ENCODE data around the gene TRAPPC3.

The TRAPPC3 gene

GRCh38 chr1:36099681-36100341 lies 49.5 kb downstream of the TRAPPC3 start:
- H4K20me1 ChIP-seq (ENCODE audit: control insufficient read depth, insufficient read depth, low read depth, low read length), result no peaks in the 10 kb centered on the region
- TF ChIP-seq CTCF (IDR thresholded peaks at IDR 0.05; ENCODE audit: low read depth, low read length, poor library complexity, severe bottlenecking) (peak; percentile 89), EZH2phosphoT487 (IDR thresholded peaks at IDR 0.05; ENCODE audit: borderline replicate concordance, low read length) (no peak)
- peaks cover 4% of the 10 kb centered on the region for H3K4me1 ChIP-seq (ENCODE audit: control insufficient read depth, low read length)
- no peaks in the 10 kb centered on the region for H3K79me2 ChIP-seq (ENCODE audit: control insufficient read depth, low read length)
- H3K9me2 ChIP-seq (replicated peaks; ENCODE audit: control insufficient read depth, low read length), result no peaks in the 10 kb centered on the region
- no peaks in the 10 kb centered on the region for H3K27me3 ChIP-seq (ENCODE audit: control insufficient read depth, low read length)
- peaks cover 16% of the 10 kb centered on the region for H3K36me3 ChIP-seq (ENCODE audit: control insufficient read depth, low read length)
- H3K4me3 ChIP-seq (ENCODE audit: low read length), result no peak overlapping the region
- peaks cover 11% of the 10 kb centered on the region for H3F3A ChIP-seq (ENCODE audit: control insufficient read depth, insufficient read depth)
- no peak overlapping the region for H3K27ac ChIP-seq (ENCODE audit: low read depth, low read length)
- H3K4me2 ChIP-seq (ENCODE audit: low read length), result peak overlapping the region; percentile 42
- no peaks in the 10 kb centered on the region for H3K9me3 ChIP-seq (ENCODE audit: control insufficient read depth, insufficient read depth, low read length)

GRCh38 chr1:36098650-36099365 lies 50.5 kb downstream of the TRAPPC3 start:
- no peak overlapping the region for H3K4me2 ChIP-seq (ENCODE audit: low read length)
- H3K9me2 ChIP-seq (replicated peaks; ENCODE audit: control insufficient read depth, low read length), result no peaks in the 10 kb centered on the region
- H3K4me1 ChIP-seq (ENCODE audit: control insufficient read depth, low read length), result peaks cover 4% of the 10 kb centered on the region
- H3K4me3 ChIP-seq (ENCODE audit: low read length), result no peak overlapping the region
- no peaks in the 10 kb centered on the region for H4K20me1 ChIP-seq (ENCODE audit: control insufficient read depth, insufficient read depth, low read depth, low read length)
- no peak for TF ChIP-seq CTCF (IDR thresholded peaks at IDR 0.05; ENCODE audit: low read depth, low read length, poor library complexity, severe bottlenecking)
- TF ChIP-seq EZH2phosphoT487 (IDR thresholded peaks at IDR 0.05; ENCODE audit: borderline replicate concordance, low read length), result no peak
- peaks cover 26% of the 10 kb centered on the region for H3K36me3 ChIP-seq (ENCODE audit: control insufficient read depth, low read length)
- H3K9me3 ChIP-seq (ENCODE audit: control insufficient read depth, insufficient read depth, low read length), result no peaks in the 10 kb centered on the region
- H3K27ac ChIP-seq (ENCODE audit: low read depth, low read length), result no peak overlapping the region
- H3K27me3 ChIP-seq (ENCODE audit: control insufficient read depth, low read length), result no peaks in the 10 kb centered on the region
- no peaks in the 10 kb centered on the region for H3K79me2 ChIP-seq (ENCODE audit: control insufficient read depth, low read length)
- H3F3A ChIP-seq (ENCODE audit: control insufficient read depth, insufficient read depth), result peaks cover 11% of the 10 kb centered on the region

GRCh38 chr1:36097693-36098585 lies 51.3 kb downstream of the TRAPPC3 start:
- Histone ChIP-seq H3K9me3 (ENCODE audit: control insufficient read depth, insufficient read depth, low read length) (no peaks in the 10 kb centered on the region), H3K79me2 (ENCODE audit: control insufficient read depth, low read length) (no peaks in the 10 kb centered on the region), H3K4me1 (ENCODE audit: control insufficient read depth, low read length) (peaks cover 4% of the 10 kb centered on the region), H3F3A (ENCODE audit: control insufficient read depth, insufficient read depth) (peaks cover 11% of the 10 kb centered on the region), H3K4me3 (ENCODE audit: low read length) (no peak overlapping the region), H3K4me2 (ENCODE audit: low read length) (no peak overlapping the region), H3K36me3 (ENCODE audit: control insufficient read depth, low read length) (peaks cover 35% of the 10 kb centered on the region), H4K20me1 (ENCODE audit: control insufficient read depth, insufficient read depth, low read depth, low read length) (no peaks in the 10 kb centered on the region), H3K9me2 (replicated peaks; ENCODE audit: control insufficient read depth, low read length) (no peaks in the 10 kb centered on the region), H3K27me3 (ENCODE audit: control insufficient read depth, low read length) (no peaks in the 10 kb centered on the region), H3K27ac (ENCODE audit: low read depth, low read length) (no peak overlapping the region)
- TF ChIP-seq CTCF (IDR thresholded peaks at IDR 0.05; ENCODE audit: low read depth, low read length, poor library complexity, severe bottlenecking) (no peak), EZH2phosphoT487 (IDR thresholded peaks at IDR 0.05; ENCODE audit: borderline replicate concordance, low read length) (no peak)
